NCI-H345 treated with DMSO at 0.1 percent for 48 hours (cell line): ENCODE measurements around the gene MFGE8.

Source experiments
- DNase-seq: peaks from one replicate; lab custom pipeline; 2025; ENCODE audit not compliant: unreplicated experiment; lab: John Stamatoyannopoulos, UW

The MFGE8 gene

DNA sequence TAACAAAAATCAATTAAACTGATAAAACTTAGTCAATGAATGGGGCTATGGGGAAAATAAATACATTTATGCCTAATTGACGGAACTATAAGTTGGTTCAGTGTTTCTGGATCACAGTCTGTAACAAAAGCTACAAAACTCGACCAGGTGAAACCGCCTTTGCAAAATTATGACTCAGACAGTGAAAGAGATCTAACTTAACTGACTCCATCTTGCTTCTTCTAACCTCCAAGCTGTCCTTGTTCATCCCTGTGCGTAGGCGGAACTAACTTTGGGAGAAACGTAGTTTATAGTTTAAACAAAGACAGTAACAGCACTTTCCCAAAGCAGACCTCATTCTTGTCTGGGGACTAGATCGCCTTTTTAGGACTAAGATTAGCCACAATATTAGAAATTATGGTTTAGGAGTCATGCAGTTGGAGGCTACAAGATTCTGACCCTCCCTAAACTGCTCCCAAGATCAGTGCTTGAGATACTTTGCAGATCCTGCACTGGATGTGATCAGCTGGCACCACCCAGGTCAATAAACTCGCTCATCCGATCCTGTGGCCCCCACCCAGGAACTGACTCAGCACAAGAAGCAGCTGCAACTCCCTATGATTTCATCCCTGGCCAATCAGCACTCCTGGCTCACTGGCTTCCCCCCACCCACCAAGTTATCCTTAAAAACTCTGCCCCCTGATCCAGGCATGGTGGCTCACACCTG is 7.2 kb upstream of the MFGE8 start:
- no peak for DNase-seq

DNA sequence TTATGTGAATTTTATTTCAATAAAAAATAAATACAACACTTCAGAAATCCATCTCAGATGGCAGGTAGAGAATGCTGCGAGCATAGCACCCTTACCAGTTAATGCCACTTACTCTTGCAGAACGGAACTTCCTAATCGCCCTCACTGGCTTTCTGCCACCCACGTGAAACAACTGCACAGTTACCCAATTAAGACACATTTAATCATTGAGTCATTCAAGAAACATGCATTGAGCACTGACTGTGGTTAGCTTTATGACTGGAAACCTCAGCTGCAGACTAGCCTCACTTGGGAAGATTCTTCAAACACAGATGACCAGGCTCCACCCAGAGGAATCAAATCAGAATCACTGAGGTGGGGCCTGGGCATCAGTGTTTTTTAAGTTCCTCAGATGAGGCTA is 5.6 kb upstream of the MFGE8 start:
- DNase-seq = no peak

DNA sequence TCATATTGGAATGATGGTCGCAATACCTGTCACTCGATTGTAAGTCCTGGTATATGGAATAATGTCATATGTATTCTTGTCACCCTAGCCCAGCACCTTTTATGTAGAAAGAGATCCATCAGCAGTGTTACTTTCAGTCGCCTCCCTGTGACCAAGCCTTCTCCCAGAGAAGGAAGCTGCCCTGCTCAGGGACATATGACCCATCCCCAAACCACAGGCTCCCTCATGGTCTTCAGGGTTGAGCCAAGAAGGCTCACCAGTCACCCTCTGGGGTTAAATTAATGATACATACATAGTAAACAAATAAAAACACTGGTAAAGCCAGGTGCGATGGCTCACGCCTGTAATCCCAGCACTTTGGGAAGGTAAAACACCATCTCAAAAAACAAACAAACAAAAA is 4.6 kb upstream of the MFGE8 start:
- no peak for DNase-seq

DNA sequence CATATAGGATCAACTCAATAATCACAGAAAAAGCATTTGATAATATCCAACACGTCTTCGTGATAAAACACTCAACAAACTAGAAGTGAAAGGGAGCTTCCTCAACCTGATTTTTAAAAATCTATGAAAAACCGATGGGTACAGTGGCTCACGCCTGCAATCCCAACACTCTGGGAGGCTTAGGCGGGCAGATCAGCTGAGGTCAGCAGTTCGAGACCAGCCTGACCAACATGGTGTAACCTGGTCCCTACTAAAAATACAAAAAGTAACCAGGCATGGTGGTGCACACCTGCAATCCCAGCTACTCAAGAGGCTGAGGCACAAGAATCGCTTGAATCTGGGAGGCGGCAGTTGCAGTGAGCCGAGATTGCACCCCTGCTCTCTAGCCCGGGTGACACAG is 2.2 kb upstream of the MFGE8 start:
- DNase-seq = no peak

DNA sequence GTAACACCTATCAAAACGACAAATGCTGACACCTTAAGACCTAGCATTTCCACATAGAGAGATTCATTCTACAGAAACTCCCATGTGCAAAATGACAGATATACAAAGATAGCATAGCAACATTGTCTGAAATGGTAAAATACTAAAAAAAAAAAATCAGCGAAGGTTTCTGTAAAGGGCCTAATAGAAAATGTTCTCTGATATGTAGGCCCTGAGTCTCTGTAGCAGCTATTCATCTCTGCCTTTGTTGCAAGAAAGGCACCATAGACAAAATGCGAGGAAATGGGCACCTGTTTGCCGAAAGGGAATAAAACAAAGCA is 631 bp upstream of the MFGE8 start:
- no peak for DNase-seq

DNA sequence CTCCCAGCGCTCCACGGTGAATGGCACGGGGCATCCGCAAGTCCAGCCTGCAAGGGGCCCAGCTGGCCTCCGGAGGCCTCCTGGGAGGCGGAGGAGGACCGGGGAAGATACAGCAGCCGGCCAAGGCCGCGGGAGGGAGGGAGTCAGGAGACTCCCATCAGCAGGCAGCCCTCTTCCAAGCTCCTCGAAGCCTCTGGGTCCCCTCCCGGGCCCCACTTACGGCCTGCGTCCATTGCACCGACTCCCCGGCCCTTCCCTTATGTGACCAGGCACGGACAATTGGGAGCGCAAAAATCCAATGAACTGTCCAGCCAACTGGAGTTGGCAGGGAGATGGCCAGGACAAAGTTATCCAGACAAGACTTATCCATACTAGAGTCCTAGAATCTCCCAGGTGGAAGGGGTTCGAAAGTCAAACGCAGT is 668 bp downstream of the MFGE8 start:
- DNase-seq = no peak

DNA sequence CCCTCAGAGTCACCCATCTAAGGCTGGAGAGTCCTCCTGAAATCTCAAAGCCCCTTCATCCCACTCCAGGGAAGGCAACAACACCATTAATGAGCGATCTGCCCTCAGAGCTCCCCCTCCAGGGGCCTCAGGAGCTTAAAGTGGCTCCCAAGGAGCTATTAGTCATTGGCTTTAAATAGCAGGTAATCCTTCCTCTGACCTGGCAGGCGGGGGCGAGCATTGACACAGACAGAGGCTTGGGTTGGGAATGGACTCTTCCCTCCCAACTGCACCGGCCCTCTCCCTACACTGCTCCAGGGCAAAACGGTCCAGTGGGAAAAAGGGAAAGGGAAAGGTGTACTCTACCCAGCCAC is 1.4 kb downstream of the MFGE8 start:
- DNase-seq = no peak

DNA sequence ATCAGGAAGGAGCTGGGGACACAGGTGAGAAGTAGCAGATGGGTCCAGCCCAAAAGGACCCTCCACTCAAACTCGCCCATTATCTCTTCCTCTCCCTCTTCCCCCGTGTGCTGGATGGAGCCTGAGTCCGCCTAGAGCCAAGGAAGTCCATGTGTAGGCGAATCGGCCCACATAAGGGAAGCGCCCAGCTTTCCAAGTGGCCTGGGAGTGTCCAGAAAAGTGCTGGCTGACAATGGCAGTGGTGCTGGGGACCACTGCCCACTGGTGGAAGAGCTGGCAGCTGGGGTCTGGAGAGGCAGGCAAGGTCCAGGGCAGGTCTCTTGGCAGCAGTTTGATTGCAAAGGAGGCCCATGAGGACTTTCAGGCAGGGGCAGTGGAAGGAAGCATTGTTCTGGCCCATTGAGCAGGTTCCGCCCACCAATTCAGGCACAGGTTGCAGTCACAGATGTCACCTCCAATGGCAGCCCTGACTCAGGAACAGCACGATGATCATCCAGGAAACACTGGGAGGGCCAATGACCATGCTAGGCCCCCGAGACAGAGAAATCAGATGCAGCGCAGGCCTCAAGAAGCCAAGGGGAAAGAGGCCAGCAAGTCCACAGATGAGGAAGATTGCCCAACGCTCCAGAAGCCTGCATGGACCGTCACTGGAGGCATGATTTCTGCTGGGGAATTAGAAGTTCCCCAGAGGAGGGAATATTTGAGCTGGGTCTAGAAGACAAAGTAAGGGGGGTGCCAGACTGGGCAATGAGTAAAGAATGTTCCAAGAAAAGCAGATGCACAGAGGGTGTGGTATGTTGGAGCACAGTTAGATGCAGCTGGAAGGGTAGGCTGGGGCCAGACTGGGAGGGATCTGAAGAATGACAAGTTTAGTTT is 3.0 kb downstream of the MFGE8 start:
- DNase-seq = no peak

DNA sequence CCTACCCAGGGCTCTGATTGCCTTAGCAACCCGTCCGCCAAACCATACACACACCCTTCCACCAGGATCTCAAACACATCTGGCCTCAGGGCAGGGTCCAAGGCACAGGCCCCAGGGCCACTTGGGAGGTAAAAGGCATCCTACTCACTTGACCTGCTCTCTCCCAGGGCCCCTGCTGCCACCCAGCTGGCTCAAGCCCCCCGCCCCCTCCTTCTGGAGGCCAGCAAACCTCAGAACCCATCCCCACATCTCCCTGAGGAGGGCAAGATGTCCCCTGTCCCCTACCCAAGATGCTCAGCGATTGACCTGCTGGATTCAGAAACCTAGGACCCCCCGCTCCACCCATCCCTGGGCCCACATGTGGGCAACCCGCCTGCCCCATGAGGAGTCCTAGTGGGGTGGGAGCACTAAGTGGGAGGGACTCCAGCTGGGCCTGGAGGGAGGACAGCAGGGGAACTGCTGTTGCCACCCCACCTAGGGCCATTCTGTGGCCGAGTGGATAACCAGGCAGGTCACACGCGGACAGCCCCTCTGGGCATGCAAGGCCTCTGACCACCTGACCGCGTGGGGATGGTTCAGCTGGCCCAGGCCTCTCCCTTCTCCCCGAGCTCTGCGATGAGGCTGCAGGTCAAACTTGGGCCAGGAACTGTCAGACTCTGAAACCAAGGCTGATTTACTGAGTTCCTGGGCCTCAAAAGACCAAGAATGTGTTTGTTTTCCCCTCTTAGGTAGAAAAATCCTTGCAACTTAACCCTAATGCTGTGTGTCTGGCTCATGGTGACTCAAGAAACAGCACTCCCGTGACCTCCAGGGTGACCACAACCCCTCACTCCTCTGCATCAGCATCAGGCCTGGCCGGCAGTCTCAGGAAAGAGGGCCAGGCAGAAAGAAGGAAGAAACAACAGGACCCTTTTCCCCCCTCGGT is 4.2 kb downstream of the MFGE8 start:
- DNase-seq = no peak

DNA sequence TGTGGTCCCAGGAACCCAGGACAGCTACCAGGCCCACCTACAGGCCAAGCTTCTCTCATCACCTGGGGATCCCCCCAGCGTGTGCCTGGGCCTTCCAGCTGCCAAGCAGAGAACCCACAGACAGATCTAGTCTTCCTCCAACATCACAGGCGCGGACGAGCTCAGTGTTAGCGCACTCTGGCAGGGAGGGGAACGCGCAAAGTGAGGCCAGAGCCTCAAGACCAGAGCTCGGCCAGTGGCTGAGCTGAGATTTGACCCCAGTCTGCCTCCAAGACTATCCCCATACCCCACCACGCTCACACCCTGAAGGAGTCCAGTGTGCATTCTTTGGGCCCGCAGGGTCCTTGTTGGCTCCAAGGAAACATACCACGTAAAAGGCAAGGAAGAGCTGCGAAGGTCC is 5.1 kb downstream of the MFGE8 start:
- DNase-seq = no peak

DNA sequence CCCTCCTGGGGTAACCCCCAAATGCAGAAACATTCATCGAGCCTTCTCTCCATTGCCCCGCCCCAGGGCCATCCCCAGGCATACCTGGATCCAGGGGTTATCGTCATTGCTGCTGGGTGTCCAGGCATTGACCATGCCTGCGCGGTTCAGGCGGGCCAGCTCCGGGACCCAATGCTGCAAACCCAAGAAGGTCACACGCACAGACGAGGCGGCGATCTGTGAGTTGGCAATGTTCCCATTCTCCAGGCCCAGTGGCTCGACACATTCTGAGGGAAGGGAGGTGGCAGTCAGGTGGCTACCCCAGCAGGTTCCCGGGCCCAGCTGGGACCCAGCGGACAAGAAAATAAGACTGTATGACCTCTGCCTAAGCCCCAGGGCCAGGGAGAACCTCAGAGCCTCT is 6.1 kb downstream of the MFGE8 start:
- DNase-seq = no peak

DNA sequence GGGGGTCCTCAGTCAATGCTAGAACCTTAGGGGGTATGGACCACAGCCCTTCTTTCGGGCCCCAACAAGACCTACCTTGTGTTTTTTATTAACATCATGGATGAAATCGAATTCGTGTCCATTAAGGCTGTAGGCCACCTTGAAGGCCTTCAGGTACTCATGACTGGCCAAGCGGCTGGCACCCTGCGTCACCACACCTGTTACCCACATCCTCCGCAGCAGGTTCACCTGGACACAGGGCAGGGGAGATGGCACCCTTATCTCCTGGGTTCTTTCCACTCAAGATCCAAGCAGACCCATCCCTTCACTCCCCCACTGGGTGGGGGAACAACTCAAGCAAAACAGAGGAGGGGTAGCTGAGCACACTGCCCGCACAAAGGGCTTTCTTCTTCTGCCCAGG is 6.6 kb downstream of the MFGE8 start:
- DNase-seq = no peak

DNA sequence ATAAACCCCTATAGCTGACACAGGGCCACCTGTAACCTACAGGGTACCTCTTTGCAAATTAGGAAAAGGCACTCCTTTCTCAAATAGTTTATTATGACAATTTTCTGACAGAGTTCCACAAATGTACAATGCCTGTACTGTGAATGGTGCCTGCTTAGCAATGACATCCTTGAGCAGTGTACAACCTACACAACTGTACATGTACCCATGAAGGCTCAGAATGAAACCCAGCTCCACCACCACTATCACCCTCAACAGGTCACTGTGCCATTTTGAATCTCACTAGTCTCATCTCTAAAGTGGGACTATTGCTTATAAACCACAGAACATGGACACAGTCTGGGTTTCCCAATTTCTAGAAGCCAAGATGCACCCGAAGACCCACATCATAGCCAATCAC is 7.0 kb downstream of the MFGE8 start:
- no peak for DNase-seq

DNA sequence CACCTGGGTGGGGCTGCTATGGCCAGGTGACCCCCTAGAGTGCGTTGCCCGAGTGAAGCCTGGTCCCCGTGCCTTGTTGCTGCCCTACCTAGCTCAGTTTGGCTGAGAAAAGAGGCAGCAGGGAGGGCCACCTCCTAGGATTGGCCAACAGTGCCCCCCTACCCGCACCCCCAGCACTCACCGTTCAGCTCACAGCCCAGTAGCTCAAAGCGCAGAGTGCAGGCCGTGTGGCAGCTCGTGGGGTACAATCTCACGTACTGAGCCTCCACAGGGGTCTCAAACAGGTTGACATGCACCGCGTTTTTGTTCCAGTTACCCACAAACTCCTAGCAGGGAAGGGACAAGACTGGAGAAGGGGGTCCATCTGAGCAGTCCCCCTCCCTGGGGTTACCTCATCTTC is 7.6 kb downstream of the MFGE8 start:
- DNase-seq = no peak

DNA sequence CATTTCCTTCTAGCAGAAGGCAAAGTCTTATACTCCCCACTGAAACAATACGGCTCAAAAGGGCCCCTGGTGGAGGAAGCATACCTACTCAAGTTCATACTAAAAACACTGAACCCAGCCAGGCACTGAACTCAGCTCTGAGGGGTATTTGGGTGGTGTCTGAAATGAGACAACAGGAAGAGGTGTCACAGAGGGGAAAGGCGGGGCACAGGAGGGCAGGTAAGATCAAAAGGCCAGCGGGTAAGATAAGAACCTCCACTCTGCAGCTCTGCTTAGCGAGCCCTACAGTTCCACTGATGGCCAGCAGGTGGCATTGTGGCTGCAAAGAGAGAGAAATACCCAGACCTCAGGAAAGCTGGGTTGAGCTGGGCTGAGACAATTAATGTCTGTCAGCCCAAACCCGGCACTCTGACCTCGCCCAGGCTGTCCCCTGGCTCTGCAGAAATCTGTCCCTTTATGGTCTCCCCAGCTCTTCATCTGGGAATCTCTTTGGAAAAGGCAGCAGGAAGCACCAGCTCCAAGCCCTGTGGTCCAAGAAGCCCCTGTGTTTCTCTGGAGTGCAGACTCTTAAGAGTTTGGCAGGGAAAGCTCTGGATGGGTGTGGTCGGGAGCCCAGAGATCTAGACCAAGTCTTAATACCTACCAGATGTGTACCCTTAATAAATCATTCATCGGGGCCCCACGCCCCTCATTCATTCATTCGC is 8.4 kb downstream of the MFGE8 start:
- peak; percentile 35 for DNase-seq

DNA sequence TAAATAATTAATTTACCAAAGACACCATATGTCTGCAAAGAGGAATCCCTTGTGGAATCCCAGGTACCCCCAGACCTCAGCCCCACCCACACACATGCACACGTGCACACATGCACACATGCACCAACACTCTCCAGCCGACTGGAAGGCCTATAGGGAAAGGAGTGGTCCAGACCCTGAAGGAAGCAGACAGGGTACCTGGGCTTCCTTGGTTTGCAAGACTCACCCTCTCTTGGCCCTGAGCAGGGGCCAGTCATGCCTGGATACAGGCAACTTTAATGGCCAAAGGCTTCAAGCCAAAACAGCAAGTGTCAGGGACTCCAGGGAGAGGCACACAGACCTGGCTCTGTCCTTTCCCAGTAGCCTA is 8.9 kb downstream of the MFGE8 start:
- DNase-seq = no peak

DNA sequence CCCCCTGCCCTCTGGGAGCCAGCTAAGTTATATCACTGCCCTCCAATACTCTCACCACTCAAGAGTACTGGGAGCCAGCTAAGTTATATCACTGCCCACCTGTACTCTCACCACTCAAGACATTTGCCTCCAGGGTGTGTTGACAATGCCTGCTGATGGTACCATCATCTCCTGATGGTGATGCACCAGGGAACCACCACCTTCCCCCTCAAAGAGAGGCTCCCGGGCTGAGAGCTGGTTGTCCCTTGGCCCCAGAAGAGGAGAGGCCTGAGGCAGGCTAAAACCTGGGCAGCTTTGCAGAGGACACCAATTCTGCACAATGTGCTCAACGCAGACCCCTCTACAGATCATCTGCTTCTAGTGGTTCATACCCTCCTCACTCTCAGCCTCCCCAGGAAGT is 10.3 kb downstream of the MFGE8 start:
- no peak for DNase-seq

DNA sequence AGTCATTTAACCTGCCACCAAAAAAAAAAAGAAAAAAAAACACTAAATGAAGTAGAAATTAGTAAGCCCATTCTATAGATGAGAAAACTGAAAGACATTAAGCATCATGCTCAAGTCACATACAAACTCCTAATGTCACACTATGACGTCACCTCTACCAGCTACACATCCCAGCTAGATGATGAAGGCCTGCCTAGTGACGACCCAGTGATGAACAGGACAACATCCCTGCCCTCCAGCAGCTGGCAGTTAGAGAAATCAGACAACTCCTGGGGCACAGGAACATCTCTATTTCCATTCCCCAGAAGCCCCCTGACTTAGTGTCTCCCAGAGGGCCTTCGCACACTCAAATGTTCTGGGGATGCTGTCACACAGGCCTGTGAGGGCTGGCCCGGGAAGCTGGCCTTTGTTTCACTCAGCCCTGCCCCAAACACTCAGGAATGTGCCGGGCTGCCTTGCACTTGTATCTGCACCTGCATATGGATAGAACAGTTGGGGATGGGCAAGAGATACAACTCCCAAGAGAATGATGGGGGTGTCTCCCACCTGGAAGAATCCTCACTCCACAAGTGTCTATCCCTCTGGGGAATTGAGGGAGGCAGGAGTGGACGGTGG is 10.9 kb downstream of the MFGE8 start:
- no peak for DNase-seq

DNA sequence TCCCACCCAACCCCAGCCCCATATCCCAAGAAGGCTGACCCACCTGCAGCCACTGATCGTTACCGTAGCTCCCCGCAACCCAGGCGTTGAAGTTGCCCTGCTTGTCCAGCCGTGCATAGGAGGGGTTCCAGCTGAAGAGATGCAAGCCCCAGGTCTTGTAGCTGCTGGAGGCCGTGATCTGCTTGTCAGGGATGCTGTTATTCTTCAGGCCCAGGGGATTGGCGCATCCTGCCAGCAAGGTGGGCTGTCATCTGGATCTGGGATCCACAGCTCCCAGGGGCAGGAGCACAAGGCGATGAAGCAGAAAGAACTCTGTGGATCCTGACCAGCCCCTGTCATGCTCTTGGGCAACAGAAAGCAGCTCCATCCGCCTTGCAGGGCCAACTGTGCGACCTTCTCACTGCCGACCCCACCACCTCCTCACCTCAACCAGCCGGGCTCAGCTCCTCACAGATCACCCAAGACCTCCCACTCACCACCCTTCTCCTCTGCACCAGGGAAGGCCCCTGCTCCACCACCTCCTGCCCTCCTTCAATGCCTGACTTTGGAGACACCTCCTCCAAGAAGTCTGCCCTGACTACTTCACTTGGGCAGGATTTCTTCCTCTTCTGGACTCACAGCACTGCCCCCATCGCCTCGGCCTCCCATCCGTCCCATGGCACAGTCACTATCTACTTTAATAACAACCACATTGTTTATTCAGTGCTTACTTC is 11.5 kb downstream of the MFGE8 start:
- DNase-seq = no peak

DNA sequence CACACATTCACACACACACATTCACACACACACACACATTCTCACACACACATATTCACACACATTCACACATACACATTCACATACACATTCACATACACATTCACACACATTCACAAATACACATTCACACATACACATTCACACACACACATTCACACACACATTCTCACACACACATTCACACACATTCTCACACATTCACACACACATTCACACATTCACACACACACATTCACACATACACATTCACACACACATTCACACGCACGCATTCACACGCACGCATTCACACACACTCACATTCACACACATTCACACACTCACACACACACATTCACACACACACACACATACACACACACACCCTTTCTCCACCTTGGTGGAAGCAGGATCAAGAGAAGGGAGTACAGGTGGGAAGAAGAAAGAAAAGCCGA is 12.2 kb downstream of the MFGE8 start:
- no peak for DNase-seq
